BLaER1 (cell line): ENCODE data around the gene BFSP1.

ENCODE experiments used
- H3K27ac ChIP-seq: shearing (Covaris generic); formaldehyde crosslinking; 2 replicates; pipeline ENCODE4 v1.8.1; 2022
- H3K27me3 ChIP-seq: shearing (Covaris generic); formaldehyde crosslinking; 2 replicates; pipeline ENCODE4 v1.8.1; 2022
- H3K36me3 ChIP-seq: shearing (Covaris generic); formaldehyde crosslinking; 2 replicates; pipeline ENCODE4 v1.8.1; 2022
- H3K4me1 ChIP-seq: shearing (Covaris generic); formaldehyde crosslinking; 2 replicates; pipeline ENCODE4 v1.8.1; 2022
- H3K4me2 ChIP-seq: shearing (Covaris generic); formaldehyde crosslinking; 2 replicates; pipeline ENCODE4 v1.8.1; 2022
- H3K4me3 ChIP-seq: shearing (Covaris generic); formaldehyde crosslinking; 2 replicates; pipeline ENCODE4 v1.8.1; 2022
- H3K9ac ChIP-seq: shearing (Covaris generic); formaldehyde crosslinking; 2 replicates; pipeline ENCODE4 v1.8.1; 2022
- H3K9me3 ChIP-seq: shearing (Covaris generic); formaldehyde crosslinking; 2 replicates; pipeline ENCODE4 v1.8.1; 2022
- H4K20me1 ChIP-seq: shearing (Covaris generic); formaldehyde crosslinking; 2 replicates; pipeline ENCODE4 v1.8.1; 2022
- Cebpa-rat ChIP-seq: shearing (Covaris generic); IDR thresholded peaks from 2 replicates; pipeline ENCODE4 v1.8.1; 2022

The BFSP1 gene

DNA sequence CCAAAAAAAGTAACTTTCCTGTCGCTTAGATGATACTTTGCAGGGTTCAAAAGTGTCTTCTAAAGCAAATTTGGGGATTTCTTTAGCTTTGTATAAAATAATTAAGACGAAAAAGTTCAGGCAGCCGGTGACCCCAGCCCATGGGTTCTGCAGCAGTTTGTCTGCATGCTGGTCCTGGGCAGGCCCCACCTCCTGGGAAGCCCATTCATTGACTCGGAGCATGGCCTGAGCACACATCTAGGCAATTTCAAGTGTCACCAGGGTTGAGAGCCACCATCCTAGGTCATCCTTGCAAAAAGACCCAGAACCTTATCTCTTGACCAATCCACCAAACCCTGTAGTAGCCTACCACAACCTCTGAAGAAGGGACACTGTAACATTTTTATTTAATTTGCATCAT is 20.6 kb downstream of the BFSP1 start:
- no peaks in the 10 kb centered on the region for H3K36me3 ChIP-seq
- H3K27ac ChIP-seq, result no peak overlapping the region
- H3K27me3 ChIP-seq, result peaks cover 33% of the 10 kb centered on the region
- no peaks in the 10 kb centered on the region for H4K20me1 ChIP-seq
- H3K4me3 ChIP-seq, result no peak overlapping the region
- H3K4me2 ChIP-seq, result 0 out of 2 replicates have a peak overlapping the region, but pooled peaks have one; percentile 39
- H3K9me3 ChIP-seq, result no peaks in the 10 kb centered on the region
- H3K9ac ChIP-seq, result no peak overlapping the region
- peaks cover 22% of the 10 kb centered on the region for H3K4me1 ChIP-seq
- no peak for TF ChIP-seq Cebpa-rat

DNA sequence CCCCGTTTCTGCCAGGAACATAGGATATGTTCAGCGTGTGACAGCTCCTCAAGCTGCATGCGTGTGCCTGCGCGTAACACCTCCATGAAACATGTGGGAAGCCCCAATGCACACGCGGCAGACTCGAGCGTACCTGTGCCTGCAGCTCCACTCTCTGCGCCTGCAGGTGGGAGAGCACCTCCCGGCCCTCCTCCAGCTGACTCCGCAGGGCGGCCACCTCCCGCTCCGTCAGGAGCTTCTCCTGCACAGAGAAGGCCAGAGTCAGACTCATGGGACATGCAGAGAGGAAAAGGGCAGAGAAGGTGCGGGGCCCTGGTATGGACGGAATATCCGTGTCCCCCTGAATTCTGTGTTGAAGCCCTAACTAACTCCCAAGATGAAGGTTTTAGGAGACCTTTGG is 22.4 kb downstream of the BFSP1 start:
- Histone ChIP-seq H3K27ac (no peak overlapping the region), H4K20me1 (no peaks in the 10 kb centered on the region), H3K9ac (no peak overlapping the region), H3K4me3 (no peak overlapping the region), H3K4me2 (no peak overlapping the region), H3K36me3 (no peaks in the 10 kb centered on the region), H3K9me3 (no peaks in the 10 kb centered on the region), H3K4me1 (peaks cover 37% of the 10 kb centered on the region), H3K27me3 (peaks cover 15% of the 10 kb centered on the region)
- no peak for TF ChIP-seq Cebpa-rat

DNA sequence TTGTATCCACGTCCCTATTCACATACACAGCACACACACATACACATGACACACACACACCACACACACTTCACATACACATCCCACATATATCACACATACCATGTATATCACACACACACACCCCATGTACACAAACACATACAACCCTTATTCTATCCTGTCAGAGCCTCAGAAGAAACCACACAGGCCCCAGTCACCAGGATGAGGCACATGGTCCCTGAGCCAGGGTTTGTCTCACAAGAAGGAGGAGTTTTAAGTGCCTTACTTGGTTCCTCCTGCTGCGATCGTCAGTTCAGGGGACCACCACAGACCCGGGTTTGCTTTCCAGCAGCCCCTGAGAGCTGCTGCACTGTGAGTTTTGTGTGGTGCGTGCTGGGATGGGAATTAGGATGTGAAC is 23.6 kb downstream of the BFSP1 start:
- Histone ChIP-seq H3K4me2 (no peak overlapping the region), H3K9ac (no peak overlapping the region), H3K4me3 (no peak overlapping the region), H3K27me3 (peaks cover 3% of the 10 kb centered on the region; the same call in 1 of the 2 replicates), H4K20me1 (no peaks in the 10 kb centered on the region), H3K9me3 (no peaks in the 10 kb centered on the region), H3K27ac (no peak overlapping the region), H3K36me3 (no peaks in the 10 kb centered on the region), H3K4me1 (peaks cover 49% of the 10 kb centered on the region)
- no peak for TF ChIP-seq Cebpa-rat

DNA sequence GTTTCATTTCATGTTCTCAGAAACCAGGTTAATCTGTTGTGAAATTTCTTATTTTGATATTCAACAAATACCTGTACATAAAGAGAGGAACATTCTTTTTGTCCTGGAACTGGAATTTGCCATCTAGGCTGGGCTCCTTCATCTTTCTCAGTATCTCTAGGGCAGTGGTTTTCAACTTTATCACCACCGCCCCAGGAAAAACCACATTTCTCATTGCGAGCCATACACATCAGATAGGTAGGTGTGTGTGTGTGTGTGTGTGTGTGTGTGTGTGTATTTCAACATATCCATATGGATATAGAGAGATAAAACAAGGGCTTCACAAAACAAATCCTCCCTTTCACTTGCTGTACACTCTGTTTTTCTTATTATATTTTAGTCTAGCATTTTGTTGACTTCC is 24.1 kb downstream of the BFSP1 start:
- Histone ChIP-seq H3K27ac (no peak overlapping the region), H3K4me3 (no peak overlapping the region), H3K27me3 (no peaks in the 10 kb centered on the region), H3K4me2 (no peak overlapping the region), H3K36me3 (no peaks in the 10 kb centered on the region), H4K20me1 (no peaks in the 10 kb centered on the region), H3K4me1 (peaks cover 52% of the 10 kb centered on the region), H3K9me3 (no peaks in the 10 kb centered on the region), H3K9ac (no peak overlapping the region)
- no peak for TF ChIP-seq Cebpa-rat

DNA sequence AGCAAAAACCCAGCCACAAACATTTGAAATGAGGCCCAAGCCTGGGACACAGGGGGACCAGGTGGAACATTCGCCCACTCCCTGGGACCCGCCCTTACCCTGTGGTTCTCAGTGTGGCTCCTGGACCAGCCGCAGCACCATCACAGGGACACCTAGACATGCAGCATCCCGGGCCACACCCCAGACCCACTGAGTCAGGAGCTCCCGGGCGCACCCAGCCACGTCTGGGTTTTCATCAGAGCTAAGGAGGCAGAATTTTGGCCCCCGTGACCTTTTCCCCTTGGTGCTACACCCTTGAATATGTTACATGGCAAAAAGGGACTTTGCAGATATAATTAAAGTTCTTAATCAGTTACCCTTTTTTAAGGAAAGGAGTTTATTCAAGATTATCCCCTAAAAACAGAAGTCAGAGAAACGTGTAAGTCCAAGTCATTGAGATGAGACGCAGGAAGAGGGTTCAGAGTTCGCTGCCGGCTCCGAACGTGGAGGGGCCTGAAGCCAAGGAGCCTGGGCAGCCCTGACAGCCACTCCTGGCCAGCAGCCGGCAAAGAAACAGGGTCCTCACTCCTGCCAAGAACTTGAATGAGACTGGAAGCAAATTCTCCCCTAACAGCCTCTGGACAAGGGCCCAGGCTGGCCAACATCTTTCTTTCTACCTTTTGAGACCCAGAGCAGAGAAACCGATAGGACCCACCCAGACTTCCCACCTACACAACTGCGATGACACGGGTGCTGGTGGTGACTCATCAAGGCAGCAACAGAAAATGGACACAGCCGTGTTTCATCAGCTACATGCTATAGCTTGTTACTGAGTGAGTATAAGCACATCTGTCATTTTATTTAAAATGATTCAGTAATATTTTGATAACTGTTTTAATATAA is 25.3 kb downstream of the BFSP1 start:
- Histone ChIP-seq H4K20me1 (no peaks in the 10 kb centered on the region), H3K4me3 (peak overlapping the region; percentile 62), H3K36me3 (no peaks in the 10 kb centered on the region), H3K27ac (0 out of 2 replicates have a peak overlapping the region, but pooled peaks have one; percentile 28), H3K4me1 (peaks cover 42% of the 10 kb centered on the region), H3K9me3 (no peaks in the 10 kb centered on the region), H3K9ac (peak overlapping the region; percentile 63; the same call in 1 of the 2 replicates), H3K4me2 (peak overlapping the region; percentile 97), H3K27me3 (no peaks in the 10 kb centered on the region)
- TF ChIP-seq Cebpa-rat, result no peak

DNA sequence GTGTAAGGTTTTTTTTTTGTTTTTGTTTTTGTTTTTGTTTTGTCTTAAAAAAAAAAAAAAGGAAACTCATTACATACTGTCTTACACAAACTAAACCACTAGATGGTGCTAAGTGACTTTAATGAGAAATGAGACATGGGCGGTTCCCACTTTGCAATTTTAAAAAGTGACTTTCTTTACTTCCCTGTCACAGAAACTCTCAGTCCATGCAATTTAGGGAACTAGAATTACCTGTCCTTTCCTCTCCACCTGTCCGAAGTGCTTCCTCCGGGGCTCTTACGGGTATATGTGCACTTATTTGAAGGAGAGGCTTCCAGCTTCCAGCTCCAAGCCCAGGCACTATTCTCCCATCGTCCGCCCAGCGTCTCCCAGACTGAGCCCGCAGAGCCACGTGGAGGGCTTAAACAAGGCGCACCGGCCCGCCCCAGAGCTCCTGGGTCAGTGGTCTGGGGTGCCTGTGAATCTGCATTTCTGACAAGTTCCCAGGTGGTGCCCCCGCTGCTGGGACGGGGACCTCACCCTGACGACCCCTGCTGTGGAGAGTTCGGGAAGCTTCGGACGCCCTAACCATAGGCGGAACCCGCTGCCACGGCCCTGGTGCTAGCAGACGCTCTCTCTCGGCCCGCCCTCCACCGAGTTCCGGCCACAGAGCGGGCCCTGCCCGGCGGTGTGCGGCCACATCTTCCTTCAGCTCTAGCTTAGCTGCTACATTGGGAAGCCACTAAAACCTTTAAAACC is 26.1 kb downstream of the BFSP1 start:
- no peak for TF ChIP-seq Cebpa-rat
- Histone ChIP-seq H3K27ac (peak overlapping the region; percentile 42), H3K9me3 (no peaks in the 10 kb centered on the region)

DNA sequence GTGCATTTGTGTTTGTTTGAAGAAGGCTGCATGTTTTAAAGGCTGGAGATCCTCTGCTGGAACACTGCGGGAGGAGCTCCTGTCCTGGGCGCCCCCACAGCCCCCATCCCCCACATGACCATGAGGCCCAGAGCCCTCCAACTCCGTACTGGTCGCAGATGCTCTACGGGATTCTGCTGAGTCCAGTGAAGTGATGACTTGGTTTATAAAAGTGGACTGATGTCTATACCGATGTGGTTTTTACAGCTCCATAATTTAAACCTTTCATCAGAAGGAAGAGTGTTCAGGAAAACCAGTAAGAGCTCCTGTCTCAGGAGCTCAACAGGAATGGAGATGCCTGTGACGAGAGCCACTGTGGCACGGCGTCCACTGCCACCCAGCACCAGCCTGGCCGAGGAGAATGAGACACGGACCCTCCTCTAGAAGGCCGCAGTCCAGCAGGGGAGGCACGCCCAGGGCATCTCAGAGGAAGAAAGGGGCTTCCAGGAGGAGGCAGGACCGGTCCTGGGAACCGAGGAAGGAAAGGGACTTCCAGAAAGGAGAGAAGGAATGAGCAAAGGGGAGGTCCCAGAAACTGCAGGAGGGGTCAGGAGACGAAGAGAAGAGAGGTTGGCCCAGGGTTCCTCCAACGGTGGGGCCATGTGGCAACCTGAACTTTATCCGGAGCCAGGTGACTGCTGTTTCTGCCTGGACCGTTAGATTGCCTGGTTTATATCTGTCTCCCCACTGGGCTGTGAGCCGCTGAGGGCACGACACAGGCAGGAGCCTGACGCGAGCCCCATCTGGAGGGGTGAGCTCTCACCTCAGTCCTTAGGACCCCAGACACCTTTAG is 26.9 kb downstream of the BFSP1 start:
- no peaks in the 10 kb centered on the region for H3K36me3 ChIP-seq
- peaks cover 37% of the 10 kb centered on the region for H3K4me1 ChIP-seq
- H3K9me3 ChIP-seq, result no peaks in the 10 kb centered on the region
- H3K9ac ChIP-seq, result peak overlapping the region; percentile 63
- no peak for TF ChIP-seq Cebpa-rat
- peak overlapping the region; percentile 42 for H3K27ac ChIP-seq
- no peaks in the 10 kb centered on the region for H4K20me1 ChIP-seq
- H3K4me3 ChIP-seq, result peak overlapping the region; percentile 62
- no peaks in the 10 kb centered on the region for H3K27me3 ChIP-seq
- H3K4me2 ChIP-seq, result peak overlapping the region; percentile 97

More for the DNA sequence above, 26.1 kb downstream of the BFSP1 start:
- peak overlapping the region; percentile 63 for H3K9ac ChIP-seq
- H3K4me2 ChIP-seq, result peak overlapping the region; percentile 97
- peak overlapping the region; percentile 62 for H3K4me3 ChIP-seq
- no peaks in the 10 kb centered on the region for H3K27me3 ChIP-seq
- H4K20me1 ChIP-seq, result no peaks in the 10 kb centered on the region
- H3K36me3 ChIP-seq, result no peaks in the 10 kb centered on the region
- H3K4me1 ChIP-seq, result peaks cover 37% of the 10 kb centered on the region

DNA sequence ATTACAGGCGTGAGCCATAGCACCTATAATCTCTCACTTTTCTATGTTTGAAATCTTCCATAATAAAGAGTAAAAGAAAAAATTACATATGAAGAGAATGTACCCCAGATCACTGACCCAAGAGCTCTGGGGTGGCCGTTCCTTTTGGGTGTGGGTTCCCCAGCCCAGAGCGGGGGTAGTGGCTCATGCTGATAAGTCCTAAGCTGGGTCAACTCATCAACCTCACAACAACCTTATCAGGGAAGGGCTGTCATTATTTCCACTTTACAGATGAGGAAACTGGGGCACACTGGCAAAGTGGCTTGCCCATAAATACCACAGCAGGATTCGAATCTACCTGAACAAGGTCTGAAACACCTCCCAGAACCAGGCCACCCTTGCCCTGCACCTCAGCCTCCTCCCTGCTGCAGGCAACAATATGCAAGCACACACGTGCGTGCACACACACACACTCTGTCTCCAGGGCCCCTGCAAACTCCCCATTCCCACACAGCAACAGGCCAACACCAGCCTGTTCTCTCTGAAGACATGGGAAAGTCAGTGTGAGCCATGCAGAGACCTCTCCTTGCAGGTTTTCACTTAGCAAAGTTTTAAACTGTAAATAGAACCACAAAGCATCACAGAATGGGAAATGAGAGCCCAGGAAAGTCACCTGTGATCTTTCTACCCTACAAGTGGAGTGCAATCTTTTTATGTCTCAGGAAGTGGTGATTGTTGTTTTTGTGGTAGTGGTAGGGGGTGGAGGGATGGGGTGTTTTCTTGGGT is 27.7 kb downstream of the BFSP1 start:
- Histone ChIP-seq H3K27ac (no peak overlapping the region), H3K9ac (peak overlapping the region; percentile 63; the same call in 1 of the 2 replicates), H3K4me2 (peak overlapping the region; percentile 97), H3K27me3 (no peaks in the 10 kb centered on the region), H3K4me3 (no peak overlapping the region), H3K36me3 (no peaks in the 10 kb centered on the region), H3K9me3 (no peaks in the 10 kb centered on the region), H3K4me1 (peaks cover 37% of the 10 kb centered on the region), H4K20me1 (no peaks in the 10 kb centered on the region)
- no peak for TF ChIP-seq Cebpa-rat

DNA sequence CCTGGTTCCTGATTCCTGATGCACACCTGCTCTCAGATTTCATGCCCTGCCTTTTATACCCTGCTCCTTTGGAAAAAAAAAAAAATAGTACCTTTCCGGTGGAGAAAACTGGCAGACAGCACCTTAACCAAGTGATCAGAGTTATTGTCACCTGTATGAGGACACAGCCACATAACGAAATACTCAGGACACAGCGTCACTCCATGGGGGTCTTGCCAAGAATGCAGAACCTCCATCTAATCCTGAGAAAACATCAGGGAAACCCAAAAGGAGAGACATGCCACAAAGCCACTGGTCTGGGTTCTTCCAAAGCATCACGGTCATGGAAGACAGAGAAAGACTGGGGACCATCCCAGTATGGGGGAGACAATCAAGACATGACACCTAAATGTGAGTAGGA is 29.1 kb downstream of the BFSP1 start:
- no peaks in the 10 kb centered on the region for H3K27me3 ChIP-seq
- no peak overlapping the region for H3K4me2 ChIP-seq
- no peak overlapping the region for H3K27ac ChIP-seq
- peaks cover 37% of the 10 kb centered on the region for H3K4me1 ChIP-seq
- no peaks in the 10 kb centered on the region for H4K20me1 ChIP-seq
- TF ChIP-seq Cebpa-rat, result no peak
- no peaks in the 10 kb centered on the region for H3K9me3 ChIP-seq
- no peak overlapping the region for H3K9ac ChIP-seq
- H3K36me3 ChIP-seq, result no peaks in the 10 kb centered on the region
- no peak overlapping the region for H3K4me3 ChIP-seq
